OCI-LY3 (cell line): Measurements from ENCODE around the gene KCNJ11.
"Not testable (repeated sequence)": the region's sequence is repeated elsewhere in the genome, so short reads cannot be mapped to it uniquely, and the experiment has no call there.

Experiments
- H2AFZ ChIP-seq: fragments of 200-600, 300-600 bp; shearing (Covaris generic); 2 replicates; pipeline ENCODE4 v1.6.0; 2014; ENCODE audit warnings: antibody characterized with exemption, low read depth, low read length
- H3K27ac ChIP-seq: fragments of 200-600, 300-600 bp; sonication (generic); 2 replicates; pipeline ENCODE4 v1.5.1; 2014; ENCODE audit warnings: mild to moderate bottlenecking, low read length, moderate library complexity, mixed read lengths
- H3K27me3 ChIP-seq: fragments of 200-600, 300-600 bp; sonication (generic); 2 replicates; pipeline ENCODE4 v1.6.1; 2014; ENCODE audit warnings: low read depth, low read length, mixed read lengths
- H3K36me3 ChIP-seq: fragments of 200-600, 300-600 bp; sonication (generic); replicated peaks from 2 replicates; pipeline ENCODE3; 2014; ENCODE audit warnings: low read depth, low read length, mixed read lengths
- H3K4me1 ChIP-seq: fragments of 300-600, 200-600 bp; sonication (generic); 2 replicates; pipeline ENCODE4 v1.6.1; 2014; ENCODE audit warnings: low read length, mixed read lengths
- H3K4me2 ChIP-seq: fragments of 200-600, 300-600 bp; sonication (generic); 2 replicates; pipeline ENCODE4 v1.6.1; 2014; ENCODE audit warnings: low read length, mixed read lengths
- H3K4me3 ChIP-seq: fragments of 300-600, 200-600 bp; sonication (generic); 2 replicates; pipeline ENCODE4 v1.5.1; 2014; ENCODE audit warnings: antibody characterized with exemption, mild to moderate bottlenecking, low read length, moderate library complexity
- H3K79me2 ChIP-seq: fragments of 300-600, 200-600 bp; shearing (Covaris generic); 2 replicates; pipeline ENCODE4 v1.6.1; 2014; ENCODE audit warnings: mild to moderate bottlenecking, low read length, mixed read lengths
- H3K9ac ChIP-seq: fragments of 300-600, 200-600 bp; shearing (Covaris generic); 2 replicates; pipeline ENCODE4 v1.6.0; 2014; ENCODE audit warnings: mild to moderate bottlenecking, low read length, moderate library complexity
- H3K9me3 ChIP-seq: fragments of 200-600, 300-600 bp; shearing (Covaris generic); 2 replicates; pipeline ENCODE4 v1.6.1; 2014; ENCODE audit warnings: low read length, mixed read lengths; ENCODE audit not compliant: insufficient read depth
- H4K20me1 ChIP-seq: fragments of 200-600, 300-600 bp; sonication (generic); 2 replicates; pipeline ENCODE4 v1.6.1; 2016; ENCODE audit warnings: low read length, mixed read lengths; ENCODE audit not compliant: insufficient read depth
- EZH2phosphoT487 ChIP-seq: fragments of 200-600 bp; shearing (Covaris generic); IDR thresholded peaks from 2 replicates; pipeline ENCODE4 v1.6.1; 2018; ENCODE audit warnings: antibody characterized with exemption, mixed run types, low read depth
- TF ChIP-seq, protein P1 (sequence below): fragments of 200-600, 300-600 bp; sonication (generic); IDR thresholded peaks from 2 replicates; pipeline ENCODE4 v1.5.1; 2014; ENCODE audit warnings: antibody characterized with exemption, low read length, low read depth

KCNJ11 gene

DNA sequence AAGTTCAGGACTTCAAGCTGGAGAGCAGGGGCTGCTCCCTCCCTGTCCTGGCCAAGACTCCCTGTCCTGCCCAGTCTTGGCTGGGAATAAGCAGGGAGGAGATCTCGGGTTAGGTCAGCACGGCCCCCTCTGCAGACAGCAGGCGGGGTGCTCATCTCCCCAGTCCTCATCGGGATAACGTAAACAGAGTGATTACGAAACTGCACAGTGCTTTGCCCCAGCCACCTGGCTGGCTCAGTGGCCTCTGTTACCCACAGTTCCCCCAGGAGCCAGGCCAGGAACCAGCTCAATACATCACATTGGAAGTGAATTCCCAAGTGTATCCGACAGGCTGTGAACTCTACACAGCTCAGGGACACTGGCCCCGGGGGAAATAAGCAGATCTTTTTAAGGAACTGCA lies 42.7 kb upstream of the KCNJ11 start:
- no peaks in the 10 kb centered on the region for H3K4me1 ChIP-seq
- H4K20me1 ChIP-seq: no peaks in the 10 kb centered on the region
- peaks cover 3% of the 10 kb centered on the region; the same call in 1 of the 2 replicates for H3K27me3 ChIP-seq
- no peak overlapping the region for H3K4me2 ChIP-seq
- H3K79me2 ChIP-seq: no peaks in the 10 kb centered on the region
- no peak overlapping the region for H2AFZ ChIP-seq
- H3K9ac ChIP-seq: no peak overlapping the region
- no peaks in the 10 kb centered on the region for H3K36me3 ChIP-seq
- no peak overlapping the region for H3K27ac ChIP-seq
- no peak overlapping the region for H3K4me3 ChIP-seq
- no peak for TF ChIP-seq EZH2phosphoT487
- TF ChIP-seq, protein P1, sequence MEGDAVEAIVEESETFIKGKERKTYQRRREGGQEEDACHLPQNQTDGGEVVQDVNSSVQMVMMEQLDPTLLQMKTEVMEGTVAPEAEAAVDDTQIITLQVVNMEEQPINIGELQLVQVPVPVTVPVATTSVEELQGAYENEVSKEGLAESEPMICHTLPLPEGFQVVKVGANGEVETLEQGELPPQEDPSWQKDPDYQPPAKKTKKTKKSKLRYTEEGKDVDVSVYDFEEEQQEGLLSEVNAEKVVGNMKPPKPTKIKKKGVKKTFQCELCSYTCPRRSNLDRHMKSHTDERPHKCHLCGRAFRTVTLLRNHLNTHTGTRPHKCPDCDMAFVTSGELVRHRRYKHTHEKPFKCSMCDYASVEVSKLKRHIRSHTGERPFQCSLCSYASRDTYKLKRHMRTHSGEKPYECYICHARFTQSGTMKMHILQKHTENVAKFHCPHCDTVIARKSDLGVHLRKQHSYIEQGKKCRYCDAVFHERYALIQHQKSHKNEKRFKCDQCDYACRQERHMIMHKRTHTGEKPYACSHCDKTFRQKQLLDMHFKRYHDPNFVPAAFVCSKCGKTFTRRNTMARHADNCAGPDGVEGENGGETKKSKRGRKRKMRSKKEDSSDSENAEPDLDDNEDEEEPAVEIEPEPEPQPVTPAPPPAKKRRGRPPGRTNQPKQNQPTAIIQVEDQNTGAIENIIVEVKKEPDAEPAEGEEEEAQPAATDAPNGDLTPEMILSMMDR: no peak
- no peaks in the 10 kb centered on the region for H3K9me3 ChIP-seq

DNA sequence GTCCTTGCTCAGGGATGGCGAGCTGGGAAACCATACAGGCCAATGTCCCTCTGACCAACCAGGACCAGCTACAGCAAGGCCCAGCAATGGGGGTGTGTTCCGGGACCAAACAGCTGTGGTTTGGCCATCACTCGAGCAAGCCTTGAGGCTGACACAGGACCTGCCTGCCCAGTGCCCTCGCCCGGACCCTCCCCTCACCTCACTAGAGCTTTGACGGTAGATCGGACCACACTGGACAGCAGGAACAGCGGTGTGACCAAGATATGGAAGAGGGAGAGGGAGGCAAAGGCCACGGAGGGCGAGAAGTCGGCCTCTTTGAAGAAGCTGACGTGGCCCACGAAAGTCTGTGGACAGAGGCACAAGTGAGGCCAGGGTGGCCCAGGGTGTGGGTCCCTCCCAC lies 42.2 kb upstream of the KCNJ11 start:
- no peaks in the 10 kb centered on the region for H3K9me3 ChIP-seq
- H3K79me2 ChIP-seq: no peaks in the 10 kb centered on the region
- no peaks in the 10 kb centered on the region for H3K36me3 ChIP-seq
- TF ChIP-seq, protein P1: no peak
- no peak for TF ChIP-seq EZH2phosphoT487
- H3K4me1 ChIP-seq: no peaks in the 10 kb centered on the region
- no peak overlapping the region for H3K9ac ChIP-seq
- no peaks in the 10 kb centered on the region for H4K20me1 ChIP-seq
- H2AFZ ChIP-seq: no peak overlapping the region
- no peak overlapping the region for H3K4me2 ChIP-seq
- H3K27me3 ChIP-seq: peaks cover 3% of the 10 kb centered on the region; the same call in 1 of the 2 replicates
- H3K4me3 ChIP-seq: no peak overlapping the region
- H3K27ac ChIP-seq: no peak overlapping the region

DNA sequence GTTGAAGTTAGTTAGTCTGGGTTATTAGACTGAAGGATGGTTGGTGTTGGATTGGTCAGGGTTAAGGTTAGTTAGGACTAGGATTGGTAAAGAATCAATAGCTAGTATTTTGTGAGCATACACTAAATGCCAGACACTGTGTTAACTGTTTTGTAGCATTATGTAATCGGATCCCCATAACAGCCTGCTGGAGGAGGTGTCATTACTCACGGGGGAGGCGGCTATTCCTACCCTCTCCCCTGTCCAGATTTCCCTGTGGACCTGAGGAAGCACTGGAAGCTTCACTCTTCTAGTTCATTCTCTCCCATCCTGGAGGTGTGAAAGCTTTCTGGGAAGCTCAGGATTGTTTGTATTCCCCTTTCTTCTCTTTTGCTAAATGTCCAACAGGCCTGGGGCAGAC lies 40.5 kb upstream of the KCNJ11 start:
- no peak for TF ChIP-seq EZH2phosphoT487
- TF ChIP-seq, protein P1: no peak
- H3K27ac ChIP-seq: no peak overlapping the region

DNA sequence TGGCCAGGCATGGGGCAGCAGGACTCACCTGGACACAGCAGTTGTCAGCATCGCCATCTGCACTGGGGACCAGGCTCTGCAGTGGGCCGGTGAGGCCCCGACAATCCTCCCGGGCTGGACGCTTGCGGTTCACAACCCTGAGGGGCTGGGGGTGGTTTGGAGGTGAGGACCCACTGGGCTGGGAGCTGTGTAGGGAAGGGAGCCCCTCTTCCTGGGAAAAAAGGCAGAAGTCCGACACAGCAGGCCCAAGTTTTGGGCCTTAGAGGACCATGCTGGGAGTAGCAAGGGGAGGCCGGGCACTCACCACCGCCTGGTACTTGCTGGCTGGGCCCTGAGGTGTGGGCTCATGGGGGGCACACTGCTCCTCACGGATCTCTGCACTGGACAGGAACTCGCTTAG lies 39.8 kb upstream of the KCNJ11 start:
- no peak overlapping the region for H3K27ac ChIP-seq
- no peak overlapping the region for H3K4me2 ChIP-seq
- H3K36me3 ChIP-seq: no peaks in the 10 kb centered on the region
- H3K27me3 ChIP-seq: peaks cover 3% of the 10 kb centered on the region; the same call in 1 of the 2 replicates
- H4K20me1 ChIP-seq: no peaks in the 10 kb centered on the region
- no peak overlapping the region for H3K4me3 ChIP-seq
- TF ChIP-seq EZH2phosphoT487: no peak
- TF ChIP-seq, protein P1: no peak
- H3K9ac ChIP-seq: no peak overlapping the region
- H3K9me3 ChIP-seq: no peaks in the 10 kb centered on the region
- no peaks in the 10 kb centered on the region for H3K4me1 ChIP-seq
- no peaks in the 10 kb centered on the region for H3K79me2 ChIP-seq
- H2AFZ ChIP-seq: no peak overlapping the region

More for the DNA sequence above, 40.5 kb upstream of the KCNJ11 start:
- no peaks in the 10 kb centered on the region for H3K79me2 ChIP-seq
- H2AFZ ChIP-seq: no peak overlapping the region
- no peak overlapping the region for H3K4me2 ChIP-seq
- peaks cover 3% of the 10 kb centered on the region; the same call in 1 of the 2 replicates for H3K27me3 ChIP-seq
- H3K4me3 ChIP-seq: no peak overlapping the region
- H3K9ac ChIP-seq: no peak overlapping the region
- H3K4me1 ChIP-seq: no peaks in the 10 kb centered on the region
- H3K9me3 ChIP-seq: no peaks in the 10 kb centered on the region
- no peaks in the 10 kb centered on the region for H4K20me1 ChIP-seq
- no peaks in the 10 kb centered on the region for H3K36me3 ChIP-seq

DNA sequence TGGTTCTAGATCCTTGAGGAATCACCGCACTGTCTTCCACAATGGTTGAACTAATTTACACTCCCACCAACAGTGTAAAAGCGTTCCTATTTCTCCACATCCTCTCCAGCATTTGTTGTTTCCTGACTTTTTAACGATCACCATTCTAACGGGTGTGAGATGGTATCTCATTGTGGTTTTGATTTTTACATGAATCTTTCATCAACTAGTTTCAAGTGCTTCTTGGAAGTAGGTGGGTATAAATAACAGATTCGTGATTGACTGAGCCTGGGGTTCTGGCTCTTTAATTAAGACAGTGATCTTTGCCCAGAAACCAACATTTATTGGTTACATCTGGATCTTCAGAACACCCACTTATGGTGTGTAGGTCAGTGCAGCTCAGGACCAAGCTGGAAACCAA lies 37.8 kb upstream of the KCNJ11 start:
- not testable (repeated sequence) for H3K4me1 ChIP-seq, H3K4me3 ChIP-seq, H3K79me2 ChIP-seq, H3K9ac ChIP-seq, H3K36me3 ChIP-seq, H3K4me2 ChIP-seq, H3K27ac ChIP-seq, H3K9me3 ChIP-seq, H2AFZ ChIP-seq, H4K20me1 ChIP-seq
- peaks cover 15% of the 10 kb centered on the region for H3K27me3 ChIP-seq
